ENCODE data around the gene TBKBP1.

Gene TBKBP1

DNA sequence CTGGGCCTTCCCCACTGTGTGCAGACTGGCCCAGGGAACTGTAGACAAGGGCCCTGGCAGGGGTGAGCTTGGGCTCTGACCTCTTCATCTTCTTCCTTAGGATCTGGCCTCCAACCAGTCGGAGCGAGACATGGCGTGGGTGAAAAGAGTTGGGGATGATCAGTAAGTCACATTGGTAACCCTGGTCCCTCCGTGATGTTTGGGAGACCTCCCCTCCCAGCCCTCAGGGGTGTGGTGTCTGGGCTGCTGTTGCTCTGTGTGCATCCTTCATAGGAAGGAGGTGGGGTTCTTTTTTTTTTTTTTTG, 5.5 kb downstream of the TBKBP1 start:
- DNase-seq: no peak

DNA sequence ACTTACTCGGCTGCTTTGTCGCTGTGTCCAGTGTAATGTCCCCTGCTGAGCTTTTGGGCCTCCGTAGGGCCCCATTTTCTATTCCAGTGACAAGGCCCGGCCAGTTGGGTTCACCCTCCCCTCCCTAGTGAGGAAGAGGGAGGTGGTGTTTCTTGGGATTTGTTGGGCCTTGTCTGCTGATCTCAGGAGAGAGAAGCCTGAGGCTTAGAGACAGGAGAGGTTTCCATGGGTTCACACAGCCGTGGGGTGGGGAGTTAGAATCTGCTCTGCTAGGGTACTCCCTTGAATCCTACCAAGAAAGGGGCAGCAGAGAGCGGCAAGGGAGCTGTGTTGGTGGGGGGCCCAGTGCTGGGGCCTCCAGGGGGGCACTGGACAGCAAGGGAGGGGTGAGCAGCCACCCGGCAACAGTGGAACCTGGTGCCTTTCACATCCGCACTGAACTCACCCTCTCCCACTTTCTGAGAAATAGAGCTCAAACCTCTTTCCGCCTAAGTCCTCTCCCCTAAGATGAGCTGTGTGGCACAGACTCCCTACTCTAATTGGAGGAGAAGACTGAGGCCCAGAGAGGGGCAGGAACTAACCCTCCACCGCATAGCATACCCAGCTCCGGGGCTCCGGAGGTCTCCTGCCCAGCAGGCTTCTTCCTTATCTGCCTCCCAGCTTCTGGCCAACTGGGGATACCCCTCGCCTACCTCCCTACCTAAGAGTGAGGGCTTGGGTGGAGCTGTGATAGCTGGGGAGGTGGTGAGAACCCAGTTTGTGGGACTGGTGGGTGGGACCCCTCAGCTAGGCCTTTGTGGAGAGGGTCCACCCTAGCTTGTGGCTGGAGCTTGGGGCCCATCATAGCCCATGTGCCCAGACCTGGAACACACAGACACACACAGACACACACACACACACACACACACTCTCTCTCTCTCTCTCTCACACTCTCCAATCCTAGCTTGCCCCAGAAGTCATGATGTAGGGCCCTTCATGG, 6.8 kb downstream of the TBKBP1 start:
- DNase-seq: peak; percentile 43

- DNase-seq: no peak
These were observed 7.6 kb downstream of the TBKBP1 start for GRCh38 chr17:47701608-47702007.

DNA sequence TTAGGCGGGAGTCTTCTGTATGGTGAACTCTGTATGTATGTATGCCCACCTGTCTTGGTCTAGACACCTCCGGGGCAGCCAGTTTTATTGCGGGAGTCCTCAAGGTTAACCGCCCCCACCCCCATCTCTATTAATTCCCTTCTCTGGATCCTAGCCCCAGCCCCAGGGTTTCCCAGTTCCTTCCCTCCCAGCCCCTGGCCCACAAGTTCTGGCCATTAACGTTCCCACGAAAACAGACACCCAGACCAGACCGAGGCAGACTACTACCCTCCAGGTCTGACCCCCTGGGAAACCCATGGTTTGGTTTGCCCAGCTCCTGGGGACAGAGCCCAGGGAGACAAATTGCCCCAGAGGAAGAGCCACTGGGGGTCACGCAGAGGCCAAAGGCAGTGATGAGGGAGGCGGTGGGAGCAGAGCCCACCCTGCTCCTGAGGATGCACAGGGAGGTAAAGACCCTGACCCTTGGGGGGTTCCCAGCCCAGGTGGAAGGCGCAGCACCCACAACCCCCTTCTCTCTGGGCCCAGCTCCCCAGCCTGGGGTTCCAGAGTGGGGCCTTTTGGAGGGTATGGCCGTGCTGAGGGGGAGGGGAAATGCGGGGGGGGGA, 8.5 kb downstream of the TBKBP1 start:
- DNase-seq: no peak

- peak; percentile 66 for DNase-seq
These were observed 9.2 kb downstream of the TBKBP1 start for GRCh38 chr17:47703191-47703591.

DNA sequence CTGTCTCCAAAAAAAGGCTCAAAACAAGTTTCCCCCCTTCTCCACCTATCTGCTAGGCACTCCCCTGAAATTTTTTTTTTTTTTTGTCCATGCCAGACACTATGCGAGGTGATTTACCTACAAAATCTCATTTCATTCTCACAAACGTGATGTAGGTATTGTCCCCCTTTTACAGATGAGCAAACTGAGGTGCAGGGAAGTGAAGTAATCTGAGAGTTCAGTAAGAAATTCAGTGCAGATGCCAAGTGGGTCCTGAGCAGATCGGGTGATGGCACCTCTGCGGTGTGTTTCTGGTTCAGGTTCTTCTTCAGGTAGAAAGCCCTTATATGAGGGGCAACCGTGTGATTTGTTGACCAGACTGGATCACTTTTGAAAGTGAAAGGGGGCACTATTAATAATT, 9.7 kb downstream of the TBKBP1 start:
- no peak for DNase-seq

DNA sequence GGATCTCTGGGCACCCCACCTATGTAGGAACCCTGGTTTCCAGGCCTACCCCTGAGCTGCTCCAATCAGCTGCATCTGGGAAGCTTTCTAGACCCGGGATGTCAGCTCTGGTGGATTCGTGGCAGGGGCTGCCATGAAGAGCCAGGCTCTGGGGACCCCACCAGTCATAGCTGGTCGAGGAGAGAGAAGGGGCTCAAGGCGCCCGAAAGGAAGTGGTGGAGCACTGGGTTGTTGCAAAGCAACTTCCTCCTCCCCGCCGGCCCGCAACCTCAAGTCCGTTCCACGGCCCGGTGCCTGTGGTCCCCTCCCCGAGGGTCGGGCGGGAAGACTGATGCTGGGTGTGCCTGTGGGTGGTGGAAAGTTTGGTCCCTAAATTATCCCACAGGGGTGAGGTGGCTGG, 10.2 kb downstream of the TBKBP1 start:
- DNase-seq: no peak

- DNase-seq: no peak
These were observed 10.8 kb downstream of the TBKBP1 start for GRCh38 chr17:47704736-47705135.

- DNase-seq: peak; percentile 31
These were observed 11.9 kb downstream of the TBKBP1 start for GRCh38 chr17:47705536-47706530.

- DNase-seq: no peak
These were observed 13.3 kb downstream of the TBKBP1 start for GRCh38 chr17:47707056-47707804.

- DNase-seq: no peak
These were observed 13.9 kb downstream of the TBKBP1 start for GRCh38 chr17:47707884-47708283.

GRCh38 chr17:47708312-47708863, 14.4 kb downstream of the TBKBP1 start:
- no peak for DNase-seq

GRCh38 chr17:47708864-47709541, 15.0 kb downstream of the TBKBP1 start:
- no peak for DNase-seq

DNA sequence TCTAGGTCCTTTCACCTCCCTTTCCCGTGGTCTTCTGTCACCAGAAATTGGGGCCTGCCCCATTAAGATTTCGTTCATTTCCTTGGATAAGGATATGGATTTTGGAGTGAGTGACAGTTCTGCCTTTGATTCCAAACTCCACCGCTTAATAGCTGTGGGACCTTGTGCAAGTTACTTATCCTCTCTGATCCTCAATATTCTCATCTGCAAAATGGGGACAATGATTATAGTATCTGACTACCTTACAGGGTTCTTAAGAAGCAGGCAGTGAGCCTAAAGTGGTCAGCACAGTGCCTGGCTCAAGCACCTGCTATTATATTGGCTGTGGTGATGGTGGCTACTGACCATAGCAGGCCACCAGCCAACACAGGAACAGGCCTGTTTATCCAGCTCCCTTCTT, 15.6 kb downstream of the TBKBP1 start:
- DNase-seq: no peak

GRCh38 chr17:47711366-47712099, 17.6 kb downstream of the TBKBP1 start:
- no peak for DNase-seq

DNA sequence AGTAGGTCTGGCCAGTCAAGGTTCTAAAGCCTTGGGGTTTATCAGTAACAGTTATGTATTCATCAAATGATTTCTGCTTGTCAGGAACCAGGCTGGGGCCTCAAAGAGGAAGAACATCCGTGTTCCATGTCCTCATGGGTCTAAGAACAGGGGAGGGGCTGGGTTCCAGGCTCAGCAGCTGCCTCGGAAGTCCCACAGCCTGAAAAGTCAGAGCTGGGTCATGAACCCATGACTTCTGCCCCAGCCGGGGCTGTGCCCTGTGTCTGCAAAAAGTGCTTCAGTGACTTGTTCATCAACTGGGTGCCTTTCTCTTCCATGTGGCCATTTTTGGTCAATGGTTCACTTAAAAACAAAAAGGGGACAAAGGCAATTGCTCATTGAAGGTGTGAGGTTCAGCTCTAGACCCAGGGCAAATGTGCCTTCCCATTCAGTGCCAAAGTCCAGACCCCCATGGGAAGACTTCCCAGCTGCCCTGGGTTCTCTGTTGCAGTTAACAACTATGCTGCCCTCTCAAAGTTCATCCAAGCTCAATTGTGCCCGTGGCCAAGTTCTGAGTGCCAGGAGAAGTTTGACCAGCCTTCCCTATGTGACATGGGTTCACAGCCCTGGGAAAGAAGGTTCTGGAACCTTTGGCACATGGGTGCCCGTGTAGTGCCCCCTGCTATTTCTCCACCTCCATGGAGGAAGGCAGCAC, 18.5 kb downstream of the TBKBP1 start:
- DNase-seq: no peak

GRCh38 chr17:47713980-47714700, 20.2 kb downstream of the TBKBP1 start:
- no peak for DNase-seq

DNA sequence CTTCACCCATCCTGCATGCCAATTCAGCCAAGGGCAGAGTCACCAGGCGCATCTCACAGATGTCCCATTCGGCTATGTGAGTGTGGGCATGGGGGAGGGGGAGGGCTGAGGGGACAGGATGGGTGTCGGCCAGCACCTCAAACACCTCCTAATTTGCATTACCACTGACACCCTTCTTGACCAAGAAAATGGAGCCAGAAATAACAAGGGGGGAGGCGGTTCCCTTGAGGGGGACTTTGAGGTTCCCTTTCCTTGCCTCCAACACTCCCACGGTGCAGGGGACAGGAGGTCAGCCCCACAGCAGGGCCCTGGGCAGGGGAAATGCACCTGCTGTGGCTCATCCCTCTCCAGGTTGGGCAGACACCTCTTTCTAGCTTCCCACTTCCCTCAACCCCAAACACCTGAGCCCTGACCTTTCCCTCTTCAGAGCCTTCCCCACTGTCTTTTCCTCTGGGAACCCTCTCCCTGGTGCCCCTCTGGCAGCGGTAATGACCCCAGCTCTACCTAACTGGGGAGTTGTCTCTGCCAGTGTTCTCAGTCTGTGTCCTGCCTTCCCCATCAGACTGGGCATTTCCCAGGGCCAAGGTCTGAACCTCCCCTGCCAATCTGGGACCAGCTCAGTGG, 20.9 kb downstream of the TBKBP1 start:
- peak; percentile 54 for DNase-seq
